Measurements from ENCODE around the gene KRTAP12-3.
"Not testable (repeated sequence)": the region's sequence is repeated elsewhere in the genome, so short reads cannot be mapped to it uniquely, and the experiment has no call there.

The KRTAP12-3 gene

GRCh38 chr21:44627181-44627822, 30.4 kb upstream of the KRTAP12-3 start:
- DNase-seq (ENCODE audit: low read depth): not testable (repeated sequence)

GRCh38 chr21:44627831-44628233, 29.9 kb upstream of the KRTAP12-3 start:
- DNase-seq (ENCODE audit: low read depth): not testable (repeated sequence)

- no peak for DNase-seq (ENCODE audit: low read depth)
Observed at GRCh38 chr21:44628707-44629391, 28.9 kb upstream of the KRTAP12-3 start.

- DNase-seq (ENCODE audit: low read depth): no peak
Observed at GRCh38 chr21:44630440-44630839, 27.3 kb upstream of the KRTAP12-3 start.

- no peak for DNase-seq (ENCODE audit: low read depth)
Observed at GRCh38 chr21:44632067-44632466, 25.7 kb upstream of the KRTAP12-3 start.

- DNase-seq (ENCODE audit: low read depth): no peak
Observed at GRCh38 chr21:44636209-44637017, 21.3 kb upstream of the KRTAP12-3 start.

DNA sequence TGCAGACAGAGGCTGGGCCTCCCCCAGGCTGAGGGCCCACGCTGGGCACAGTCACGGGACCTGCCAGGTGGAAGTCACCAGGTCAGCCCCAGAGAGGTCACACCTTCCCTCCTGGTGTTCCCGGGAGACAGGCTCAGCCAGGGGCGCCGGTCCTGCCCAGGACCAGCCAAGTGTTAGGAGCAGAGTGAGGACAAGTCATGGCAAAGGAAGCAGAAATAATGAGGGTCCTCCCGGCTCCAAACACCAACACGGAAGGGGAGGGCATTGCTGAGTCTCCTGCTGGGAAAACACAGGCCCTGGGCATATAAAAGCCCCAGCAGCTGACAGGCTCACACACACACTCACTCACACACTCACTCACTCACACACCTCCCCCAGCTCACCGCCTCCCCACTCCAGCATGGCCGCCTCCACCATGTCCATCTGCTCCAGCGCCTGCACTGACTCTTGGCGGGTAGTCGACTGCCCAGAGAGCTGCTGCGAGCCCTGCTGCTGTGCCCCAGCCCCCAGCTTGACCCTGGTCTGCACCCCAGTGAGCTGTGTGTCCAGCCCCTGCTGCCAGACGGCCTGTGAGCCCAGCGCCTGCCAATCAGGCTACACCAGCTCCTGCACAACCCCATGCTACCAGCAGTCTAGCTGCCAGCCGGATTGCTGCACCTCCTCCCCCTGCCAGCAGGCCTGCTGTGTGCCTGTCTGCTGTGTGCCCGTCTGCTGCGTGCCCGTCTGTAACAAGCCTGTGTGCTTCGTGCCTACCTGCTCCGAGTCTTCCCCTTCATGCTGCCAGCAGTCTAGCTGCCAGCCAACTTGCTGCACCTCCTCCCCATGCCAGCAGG, 20.5 kb upstream of the KRTAP12-3 start, which contains the start of gene KRTAP10-10:
Gene KRTAP10-10 (plus strand): TSS at position 339 of the 833 bp plus-strand sequence. CDS start 62 bp downstream, at position 401.
- DNase-seq (ENCODE audit: low read depth): no peak

DNA sequence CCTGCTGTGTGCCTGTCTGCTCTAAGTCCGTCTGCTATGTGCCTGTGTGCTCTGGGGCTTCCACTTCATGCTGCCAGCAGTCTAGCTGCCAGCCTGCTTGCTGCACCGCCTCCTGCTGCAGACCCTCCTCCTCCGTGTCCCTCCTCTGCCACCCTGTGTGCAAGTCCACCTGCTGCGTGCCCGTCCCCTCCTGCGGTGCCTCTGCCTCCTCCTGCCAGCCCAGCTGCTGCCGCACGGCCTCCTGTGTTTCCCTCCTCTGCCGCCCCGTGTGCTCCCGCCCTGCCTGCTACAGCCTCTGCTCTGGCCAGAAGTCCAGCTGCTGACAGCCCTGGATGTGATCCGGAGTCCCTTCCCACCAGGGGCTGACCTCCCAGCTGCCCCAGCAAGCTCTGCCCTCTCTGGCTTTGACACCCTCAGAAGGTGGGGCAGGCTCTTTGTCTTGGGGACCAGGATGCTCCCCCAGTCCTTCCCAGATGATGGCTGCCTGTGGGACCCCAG, 19.8 kb upstream of the KRTAP12-3 start:
- DNase-seq (ENCODE audit: low read depth): not testable (repeated sequence)

DNA sequence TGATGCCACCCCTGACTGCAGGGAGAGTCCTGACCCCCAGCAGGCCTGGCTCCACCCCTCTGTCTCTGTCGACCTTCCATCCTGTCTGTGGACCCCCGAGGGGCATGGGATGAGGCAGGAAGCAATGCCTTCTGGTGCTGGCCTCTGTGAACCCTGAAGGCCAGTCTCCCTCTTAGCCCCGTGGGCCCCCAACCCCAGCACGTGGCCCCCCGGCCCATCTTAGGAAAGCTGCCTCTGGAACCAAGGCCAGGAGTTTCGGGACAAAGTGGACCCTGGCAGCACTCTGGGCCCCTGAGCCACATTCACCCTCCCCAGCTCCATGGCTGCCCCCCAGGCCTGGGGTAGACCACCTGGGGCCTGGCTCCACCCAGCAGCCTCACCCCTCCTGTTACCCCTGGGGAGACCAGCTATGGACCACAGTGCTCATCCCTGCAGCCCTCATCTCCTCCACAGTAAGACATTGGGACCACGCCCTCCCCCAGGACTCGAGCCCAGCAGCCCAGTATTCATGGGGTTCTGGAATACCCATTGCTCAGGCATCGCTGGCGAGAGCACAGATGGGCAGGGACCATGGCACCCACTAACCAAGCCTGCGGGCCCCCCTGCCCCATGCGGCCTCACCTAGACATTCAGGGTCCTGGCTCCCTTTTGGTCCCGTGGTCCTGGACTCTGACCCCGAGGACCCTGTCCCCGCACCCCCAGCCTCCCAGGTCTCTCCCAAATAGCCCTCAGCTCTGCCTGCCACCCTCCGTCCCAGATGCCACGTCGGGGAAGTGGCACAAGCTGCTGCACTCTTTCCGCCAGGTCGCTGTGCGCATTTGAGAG, 19.0 kb upstream of the KRTAP12-3 start:
- not testable (repeated sequence) for DNase-seq (ENCODE audit: low read depth)

DNA sequence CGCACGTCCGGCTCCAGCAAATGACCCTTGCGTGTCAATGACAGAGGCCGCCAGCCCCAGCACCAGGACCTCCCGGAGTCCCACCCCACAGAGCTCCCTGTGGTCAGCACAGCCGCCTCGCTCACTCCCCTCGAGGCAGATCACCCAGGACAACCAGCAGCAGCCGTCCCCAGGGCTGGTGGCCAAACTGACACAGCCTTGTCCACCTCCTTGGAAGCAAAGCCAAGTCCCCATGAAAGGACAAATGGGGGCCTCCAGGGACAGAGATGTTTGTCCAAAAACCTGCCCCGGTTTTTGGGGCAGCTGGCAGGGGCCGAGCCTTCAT, 18.4 kb upstream of the KRTAP12-3 start:
- DNase-seq (ENCODE audit: low read depth): no peak

- DNase-seq (ENCODE audit: low read depth): no peak
Observed at GRCh38 chr21:44640761-44641160, 17.0 kb upstream of the KRTAP12-3 start.

DNA sequence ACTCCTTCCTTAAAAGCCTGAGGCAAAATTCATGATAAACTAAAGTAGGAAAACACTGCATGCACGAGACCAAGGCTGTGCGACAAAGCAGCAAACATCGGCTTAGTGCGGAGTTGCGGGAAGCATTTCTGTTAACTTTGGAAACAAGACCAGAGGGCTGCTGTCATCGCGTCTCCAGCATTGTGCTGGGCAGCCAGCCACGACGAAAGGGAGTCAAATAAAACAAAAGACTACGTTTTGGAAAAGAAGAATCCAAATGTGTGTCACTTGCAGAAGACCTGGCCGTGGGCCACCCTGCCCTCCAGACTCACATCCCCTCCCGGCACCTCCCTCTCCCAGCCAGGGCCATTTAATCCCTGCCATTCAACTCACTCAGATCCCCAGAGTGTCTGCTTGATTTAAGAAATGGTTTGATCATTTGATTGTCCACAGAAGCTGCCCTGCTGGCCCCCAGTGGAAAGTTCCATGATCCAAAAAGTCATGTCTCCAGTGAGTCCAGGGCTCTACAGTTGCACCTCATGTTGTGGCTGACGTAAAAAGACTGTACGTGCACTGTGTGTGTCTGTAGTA, 13.9 kb upstream of the KRTAP12-3 start:
- DNase-seq (ENCODE audit: low read depth): no peak

GRCh38 chr21:44644878-44645277, 12.9 kb upstream of the KRTAP12-3 start:
- DNase-seq (ENCODE audit: low read depth): no peak

DNA sequence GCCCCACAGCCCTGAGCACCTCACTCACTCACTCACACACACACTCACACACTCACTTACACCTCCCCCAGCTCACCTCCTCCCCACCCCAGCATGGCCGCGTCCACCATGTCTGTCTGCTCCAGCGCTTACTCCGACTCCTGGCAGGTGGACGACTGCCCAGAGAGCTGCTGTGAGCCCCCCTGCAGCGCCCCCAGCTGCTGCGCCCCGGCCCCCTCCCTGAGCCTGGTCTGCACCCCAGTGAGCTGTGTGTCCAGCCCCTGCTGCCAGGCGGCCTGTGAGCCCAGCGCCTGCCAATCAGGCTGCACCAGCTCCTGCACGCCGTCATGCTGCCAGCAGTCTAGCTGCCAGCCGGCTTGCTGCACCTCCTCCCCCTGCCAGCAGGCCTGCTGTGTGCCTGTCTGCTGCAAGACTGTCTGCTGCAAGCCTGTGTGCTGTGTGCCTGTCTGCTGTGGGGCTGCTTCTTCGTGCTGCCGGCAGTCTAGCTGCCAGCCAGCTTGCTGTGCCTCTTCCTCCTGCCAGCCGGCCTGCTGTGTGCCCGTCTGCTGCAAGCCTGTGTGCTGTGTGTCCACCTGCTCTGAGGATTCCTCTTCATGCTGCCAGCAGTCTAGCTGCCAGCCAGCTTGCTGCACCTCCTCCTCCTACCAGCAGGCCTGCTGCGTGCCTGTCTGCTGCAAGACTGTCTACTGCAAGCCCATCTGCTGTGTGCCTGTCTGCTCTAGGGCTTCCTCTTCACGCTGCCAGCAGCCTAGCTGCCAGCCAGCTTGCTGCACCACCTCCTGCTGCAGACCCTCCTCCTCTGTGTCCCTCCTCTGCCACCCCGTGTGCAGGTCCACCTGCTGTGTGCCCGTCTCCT, 11.1 kb upstream of the KRTAP12-3 start, which contains the start of gene KRTAP10-11:
Gene KRTAP10-11 (plus strand): TSS at position 49 of the 856 bp plus-strand sequence. CDS start 45 bp downstream, at position 94.
- DNase-seq (ENCODE audit: low read depth): not testable (repeated sequence)

DNA sequence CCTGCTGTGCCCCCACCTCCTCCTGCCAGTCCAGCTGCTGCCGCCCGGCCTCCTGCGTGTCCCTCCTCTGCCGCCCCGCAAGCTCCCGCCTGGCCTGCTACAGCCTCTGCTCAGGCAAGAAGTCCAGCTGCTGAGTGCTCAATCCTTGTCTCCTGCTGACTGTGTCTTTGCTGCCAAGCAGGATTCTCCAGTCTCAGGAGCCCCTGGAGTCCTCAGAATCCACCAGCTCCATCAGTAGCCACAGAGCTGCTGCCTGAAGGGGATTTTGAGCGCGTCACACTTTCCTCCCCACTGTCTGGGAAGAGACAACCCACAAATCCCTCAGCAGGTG, 10.5 kb upstream of the KRTAP12-3 start:
- no peak for DNase-seq (ENCODE audit: low read depth)

DNA sequence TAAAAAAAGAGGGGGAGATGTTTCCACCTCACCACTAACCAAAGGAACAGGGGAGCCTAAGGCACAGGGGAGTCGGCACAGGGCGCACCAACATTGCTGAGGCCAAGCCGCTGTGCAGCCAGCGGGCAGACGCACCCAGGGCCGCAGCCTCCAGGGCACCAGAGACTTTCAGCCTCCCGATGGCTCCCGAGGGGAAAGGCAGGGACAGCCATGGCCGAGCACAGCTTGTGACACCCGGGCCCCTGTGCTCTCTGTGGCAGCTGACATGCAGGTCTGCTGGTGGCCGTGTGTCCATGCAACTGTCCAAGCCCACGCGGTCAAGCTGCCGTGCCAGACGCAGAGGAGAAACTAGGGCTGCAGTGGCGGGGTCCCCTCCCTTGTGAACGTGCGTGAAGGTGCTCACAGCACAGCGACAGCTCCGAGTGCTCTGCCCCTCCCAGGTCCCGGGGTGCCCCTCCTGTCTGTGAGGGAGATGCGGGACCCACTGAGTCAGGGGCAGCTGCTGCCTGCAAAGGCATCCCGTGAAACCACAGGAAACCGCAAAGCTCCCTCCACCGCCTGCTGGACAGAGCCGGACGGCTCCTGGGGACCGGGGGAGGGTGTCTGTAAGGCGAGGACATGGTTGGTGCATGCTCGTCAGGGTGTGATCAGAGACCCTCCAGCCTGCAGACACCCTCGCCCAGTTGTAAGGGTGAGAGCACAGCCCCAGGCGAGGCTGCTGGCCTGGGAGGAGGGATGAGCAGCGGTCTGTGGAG, 9.0 kb upstream of the KRTAP12-3 start:
- no peak for DNase-seq (ENCODE audit: low read depth)

DNA sequence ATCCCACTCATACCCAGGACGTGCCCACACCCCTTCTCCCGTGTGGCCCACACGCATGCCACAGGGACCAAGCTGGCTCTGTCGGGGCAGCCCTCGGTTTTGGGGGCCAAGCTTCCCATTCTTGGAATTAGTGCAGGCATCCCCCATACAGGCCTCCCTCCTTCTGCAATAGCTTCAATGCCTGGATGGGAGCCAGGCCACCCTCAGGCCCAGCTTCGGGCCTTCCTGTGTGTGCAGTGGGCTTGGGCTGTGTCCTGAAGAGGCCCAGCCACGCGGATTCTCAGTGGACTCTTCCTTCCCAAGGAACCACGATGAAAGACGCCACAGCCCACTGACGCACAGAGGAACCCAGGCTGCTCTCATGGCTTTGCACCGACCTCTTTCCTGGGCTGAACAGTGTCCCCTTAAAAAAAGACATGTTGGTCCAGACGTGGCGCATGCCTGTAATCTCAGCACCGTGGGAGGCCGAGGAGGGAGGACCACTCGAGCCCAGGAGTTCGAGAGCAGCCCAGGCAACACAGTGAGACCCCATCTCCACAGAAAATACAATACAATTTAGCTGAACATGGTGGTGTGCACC, 8.1 kb upstream of the KRTAP12-3 start:
- no peak for DNase-seq (ENCODE audit: low read depth)

DNA sequence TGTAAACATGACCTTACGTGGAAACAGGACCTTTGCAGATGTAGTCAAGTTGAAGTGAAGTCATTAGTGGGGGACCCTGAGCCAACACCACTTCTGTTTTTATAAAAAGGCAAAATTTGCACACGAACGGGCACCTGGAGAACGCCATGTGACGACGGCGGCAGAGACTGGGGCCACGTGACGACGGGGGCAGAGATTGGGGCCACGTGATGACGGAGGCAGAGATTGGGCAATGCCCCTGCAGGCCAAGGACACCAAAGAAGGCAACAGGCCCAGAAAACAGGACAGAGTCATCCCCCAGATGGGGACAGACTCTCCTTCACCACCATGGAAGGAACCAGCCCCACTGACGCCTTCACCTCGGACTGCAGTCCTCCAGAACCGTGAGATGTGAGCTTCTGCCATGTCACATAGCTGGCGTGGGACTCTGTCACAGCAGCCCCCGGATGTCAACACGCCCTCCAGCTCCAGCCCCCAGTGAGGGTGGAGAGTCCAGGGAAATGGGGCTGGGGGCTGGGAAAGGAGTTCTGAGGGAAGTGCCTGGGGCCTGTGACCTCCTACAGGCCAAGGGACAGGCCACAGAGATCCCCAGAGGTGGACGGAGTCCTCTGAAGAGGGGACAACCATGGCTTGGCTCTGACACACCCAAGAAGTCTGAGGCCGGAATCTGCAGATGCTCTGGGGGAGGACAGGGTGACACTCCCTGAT, 7.3 kb upstream of the KRTAP12-3 start:
- DNase-seq (ENCODE audit: low read depth): no peak
